ENCODE results near the gene MTHFS.

DNA sequence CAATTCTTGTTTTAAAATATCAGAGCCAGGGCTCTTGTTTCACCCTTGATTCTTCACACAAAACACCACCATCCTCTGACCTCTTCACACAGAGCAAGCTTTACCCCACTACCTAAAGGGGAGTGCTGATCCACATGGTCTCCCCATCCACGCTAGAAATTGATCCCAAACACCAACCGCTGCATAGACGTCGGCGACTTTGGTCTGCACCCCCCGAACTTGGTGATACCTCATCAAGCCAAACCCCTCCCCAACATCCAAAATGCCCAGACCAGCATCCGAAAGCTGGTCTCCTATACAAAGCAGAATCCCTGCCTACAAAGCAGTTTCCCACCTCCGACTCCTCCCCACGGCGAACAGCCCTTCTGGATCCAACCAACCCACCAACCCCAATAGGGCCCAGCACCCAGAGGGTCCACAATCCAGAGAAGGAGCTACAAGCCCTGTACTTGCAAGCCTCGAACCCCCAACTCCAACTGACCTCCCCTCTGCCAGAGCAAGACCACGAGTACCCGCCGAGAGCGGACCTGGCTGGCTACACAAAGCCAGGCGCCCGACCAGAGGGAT is 25.8 kb upstream of the MTHFS start:
- TF ChIP-seq ARNT (IDR thresholded peaks at IDR 0.05), result no peak
- TF ChIP-seq TARDBP (IDR thresholded peaks at IDR 0.05), result no peak
- no peak for TF ChIP-seq FOXA1 (IDR thresholded peaks at IDR 0.05)
- no peak for TF ChIP-seq FOXM1 (IDR thresholded peaks at IDR 0.05; ENCODE audit: borderline replicate concordance)
- no peak for TF ChIP-seq BHLHE40 (IDR thresholded peaks at IDR 0.05; ENCODE audit: borderline replicate concordance)
- no peak for TF ChIP-seq SUZ12 (IDR thresholded peaks at IDR 0.05)

Data from HEK293T (cell line).